Loucy (cell line): ENCODE data around the gene GDF7.

Source experiments
- H2AFZ ChIP-seq: fragments of 200-600 bp; sonication (generic); 2 replicates; pipeline ENCODE4 v1.6.0; 2016; ENCODE audit warnings: antibody characterized with exemption, mild to moderate bottlenecking, low read length, moderate library complexity
- H3F3A ChIP-seq: fragments of 200-600 bp; 2 replicates; pipeline ENCODE4 v1.6.0; 2016; ENCODE audit warnings: antibody characterized with exemption, low read depth, mild to moderate bottlenecking
- H3K27me3 ChIP-seq: fragments of 200-600 bp; sonication (generic); 2 replicates; pipeline ENCODE4 v1.6.1; 2014; ENCODE audit warnings: low read length, mild to moderate bottlenecking; ENCODE audit not compliant: insufficient read depth, poor library complexity, severe bottlenecking
- H3K36me3 ChIP-seq: fragments of 200-600 bp; sonication (generic); 2 replicates; pipeline ENCODE4 v1.6.1; 2016; ENCODE audit warnings: low read length; ENCODE audit not compliant: insufficient read depth
- H3K4me1 ChIP-seq: fragments of 200-600 bp; sonication (generic); 2 replicates; pipeline ENCODE4 v1.5.1; 2014; ENCODE audit warnings: low read length, mild to moderate bottlenecking; ENCODE audit not compliant: insufficient read depth, poor library complexity, severe bottlenecking
- H3K4me2 ChIP-seq: fragments of 200-600 bp; sonication (generic); 2 replicates; pipeline ENCODE4 v1.6.0; 2014; ENCODE audit warnings: antibody characterized with exemption, low read length, low read depth, mild to moderate bottlenecking; ENCODE audit not compliant: poor library complexity, severe bottlenecking
- H3K4me3 ChIP-seq: fragments of 200-600 bp; sonication (generic); 2 replicates; pipeline ENCODE4 v1.5.1; 2014; ENCODE audit warnings: low read length, mild to moderate bottlenecking, mixed read lengths; ENCODE audit not compliant: poor library complexity, severe bottlenecking
- H3K79me2 ChIP-seq: fragments of 200-600 bp; sonication (generic); 2 replicates; pipeline ENCODE4 v1.6.1; 2014; ENCODE audit warnings: low read length; ENCODE audit not compliant: insufficient read depth
- H3K9ac ChIP-seq: fragments of 200-600 bp; sonication (generic); 2 replicates; pipeline ENCODE4 v1.6.0; 2014; ENCODE audit warnings: mild to moderate bottlenecking, low read depth, low read length, moderate library complexity; ENCODE audit not compliant: poor library complexity, severe bottlenecking
- H3K9me2 ChIP-seq: fragments of 200-600 bp; sonication (generic); replicated peaks from 2 replicates; pipeline ENCODE4 v1.6.1; 2016; ENCODE audit warnings: low read depth, low read length, mixed read lengths
- H3K9me3 ChIP-seq: fragments of 200-600 bp; sonication (generic); 2 replicates; pipeline ENCODE4 v1.6.1; 2014; ENCODE audit warnings: mild to moderate bottlenecking, antibody characterized with exemption, low read length, low read depth; ENCODE audit not compliant: insufficient read depth
- H4K20me1 ChIP-seq: fragments of 200-600 bp; sonication (generic); 2 replicates; pipeline ENCODE4 v1.6.0; 2014; ENCODE audit warnings: antibody characterized with exemption, low read length, mild to moderate bottlenecking; ENCODE audit not compliant: insufficient read depth, poor library complexity, severe bottlenecking
- CTCF ChIP-seq: fragments of 200-600 bp; sonication (generic); conservative IDR thresholded peaks from 2 replicates; pipeline ENCODE4 v1.5.1; 2014; ENCODE audit warnings: mild to moderate bottlenecking, antibody characterized with exemption, low read length
- EZH2phosphoT487 ChIP-seq: fragments of 200-600 bp; IDR thresholded peaks from 2 replicates; pipeline ENCODE4 v1.6.1; 2018; ENCODE audit warnings: antibody characterized with exemption, mild to moderate bottlenecking, moderate library complexity, borderline replicate concordance

GDF7 gene

GRCh38 chr2:20622731-20623130, 44.2 kb upstream of the GDF7 start:
- Histone ChIP-seq H3F3A (no peaks in the 10 kb centered on the region), H2AFZ (no peak overlapping the region), H3K9ac (no peak overlapping the region)

GRCh38 chr2:20623241-20623640, 43.7 kb upstream of the GDF7 start:
- no peak overlapping the region for H3K4me2 ChIP-seq
- no peaks in the 10 kb centered on the region; the same call in 1 of the 2 replicates for H3K36me3 ChIP-seq
- H3K4me3 ChIP-seq, result no peak overlapping the region
- no peak for TF ChIP-seq CTCF
- no peak for TF ChIP-seq EZH2phosphoT487
- no peak overlapping the region for H3K9ac ChIP-seq
- H3K9me2 ChIP-seq, result no peaks in the 10 kb centered on the region
- no peak overlapping the region for H2AFZ ChIP-seq
- no peaks in the 10 kb centered on the region for H3K79me2 ChIP-seq
- H3K9me3 ChIP-seq, result no peaks in the 10 kb centered on the region
- H4K20me1 ChIP-seq, result no peaks in the 10 kb centered on the region
- H3K4me1 ChIP-seq, result peaks cover under 1% of the 10 kb centered on the region
- no peaks in the 10 kb centered on the region for H3F3A ChIP-seq
- H3K27me3 ChIP-seq, result no peaks in the 10 kb centered on the region

More at GRCh38 chr2:20622731-20623130, 44.2 kb upstream of the GDF7 start:
- H3K4me2 ChIP-seq, result no peak overlapping the region
- no peaks in the 10 kb centered on the region for H3K9me3 ChIP-seq
- no peaks in the 10 kb centered on the region for H3K9me2 ChIP-seq
- peaks cover 5% of the 10 kb centered on the region for H3K4me1 ChIP-seq
- no peaks in the 10 kb centered on the region for H4K20me1 ChIP-seq
- no peak for TF ChIP-seq EZH2phosphoT487
- no peak for TF ChIP-seq CTCF
- no peaks in the 10 kb centered on the region for H3K79me2 ChIP-seq
- no peaks in the 10 kb centered on the region for H3K27me3 ChIP-seq
- H3K36me3 ChIP-seq, result no peaks in the 10 kb centered on the region; the same call in 1 of the 2 replicates
- no peak overlapping the region for H3K4me3 ChIP-seq

GRCh38 chr2:20623741-20624155, 43.2 kb upstream of the GDF7 start:
- no peak for TF ChIP-seq EZH2phosphoT487

GRCh38 chr2:20624156-20624883, 42.6 kb upstream of the GDF7 start:
- no peak overlapping the region for H3K4me2 ChIP-seq
- no peaks in the 10 kb centered on the region for H3K27me3 ChIP-seq
- no peaks in the 10 kb centered on the region for H3K9me2 ChIP-seq
- no peaks in the 10 kb centered on the region for H3F3A ChIP-seq
- TF ChIP-seq CTCF, result no peak
- no peaks in the 10 kb centered on the region for H3K79me2 ChIP-seq
- H3K36me3 ChIP-seq, result no peaks in the 10 kb centered on the region; the same call in 1 of the 2 replicates
- no peaks in the 10 kb centered on the region for H4K20me1 ChIP-seq
- H2AFZ ChIP-seq, result no peak overlapping the region
- H3K9me3 ChIP-seq, result no peaks in the 10 kb centered on the region
- H3K9ac ChIP-seq, result no peak overlapping the region
- H3K4me1 ChIP-seq, result no peaks in the 10 kb centered on the region
- no peak overlapping the region for H3K4me3 ChIP-seq

More at GRCh38 chr2:20623741-20624155, 43.2 kb upstream of the GDF7 start:
- H2AFZ ChIP-seq, result no peak overlapping the region
- H3K4me1 ChIP-seq, result no peaks in the 10 kb centered on the region
- H3K4me3 ChIP-seq, result no peak overlapping the region
- H3F3A ChIP-seq, result no peaks in the 10 kb centered on the region
- H4K20me1 ChIP-seq, result no peaks in the 10 kb centered on the region
- H3K79me2 ChIP-seq, result no peaks in the 10 kb centered on the region
- H3K9ac ChIP-seq, result no peak overlapping the region
- H3K9me2 ChIP-seq, result no peaks in the 10 kb centered on the region
- no peaks in the 10 kb centered on the region for H3K9me3 ChIP-seq
- H3K36me3 ChIP-seq, result no peaks in the 10 kb centered on the region; the same call in 1 of the 2 replicates
- no peaks in the 10 kb centered on the region for H3K27me3 ChIP-seq
- H3K4me2 ChIP-seq, result no peak overlapping the region
